GM12892 (cell line): Measurements from ENCODE around the gene CHST8.

Experiments used
- DNase-seq: peaks from one replicate; pipeline ENCODE4 v3.0.0; 2011; ENCODE audit not compliant: insufficient read length
- FAIRE-seq: peaks from 2 replicates; lab custom pipeline; 2011; peaks lifted over from hg19 to GRCh38; lab: Jason Lieb, UNC
- POLR2A ChIP-seq: IDR thresholded peaks from 2 replicates; pipeline ENCODE4 v1.6.1; 2011; ENCODE audit warnings: low read depth, low read length, control low read depth
- POLR2AphosphoS5 ChIP-seq: IDR thresholded peaks from 2 replicates; pipeline ENCODE4 v1.6.1; 2011; ENCODE audit warnings: low read depth, low read length, control low read depth
- TAF1 ChIP-seq: IDR thresholded peaks from 2 replicates; pipeline ENCODE4 v1.6.1; 2011; ENCODE audit warnings: low read depth, mild to moderate bottlenecking, control low read depth, low read length, borderline replicate concordance

Gene CHST8

DNA sequence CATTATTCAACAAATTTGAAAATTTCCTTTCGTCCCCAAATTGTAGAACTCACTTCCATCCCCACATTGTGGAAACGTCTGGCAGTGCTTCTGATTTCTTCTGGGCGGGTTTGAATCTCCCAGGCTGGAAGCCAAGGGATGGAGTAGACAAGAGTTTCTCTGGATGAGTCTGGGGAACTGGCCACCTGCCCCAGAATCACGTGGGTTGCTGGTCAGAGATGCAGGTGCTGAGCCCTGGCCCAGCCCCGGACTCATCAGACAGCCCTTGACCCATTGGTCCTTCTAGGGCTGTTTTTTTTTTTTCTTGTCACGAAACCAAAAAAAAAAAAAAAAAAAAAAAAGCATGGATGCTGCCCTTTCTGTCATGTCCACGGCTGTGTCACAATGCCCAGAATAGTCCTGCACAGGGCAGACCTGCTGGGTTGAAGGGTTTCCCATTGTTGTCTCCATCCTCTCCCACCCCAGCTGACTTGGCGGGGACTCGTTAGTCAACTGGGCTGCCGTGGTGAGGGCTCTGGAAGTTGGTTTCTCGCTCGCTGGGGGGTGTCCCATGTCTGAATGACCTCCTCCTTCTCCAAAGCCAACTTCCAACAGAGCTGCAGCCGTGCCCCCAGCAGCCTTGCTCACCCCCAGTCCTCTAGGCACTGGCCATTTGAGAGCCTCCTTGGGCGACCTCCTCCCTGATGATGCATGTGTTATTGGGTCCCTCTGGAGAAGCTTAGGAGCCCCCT lies 12.8 kb downstream of the CHST8 start:
- DNase-seq (no peak), FAIRE-seq (no peak)
- TF ChIP-seq TAF1 (no peak), POLR2A (no peak), POLR2AphosphoS5 (no peak)

DNA sequence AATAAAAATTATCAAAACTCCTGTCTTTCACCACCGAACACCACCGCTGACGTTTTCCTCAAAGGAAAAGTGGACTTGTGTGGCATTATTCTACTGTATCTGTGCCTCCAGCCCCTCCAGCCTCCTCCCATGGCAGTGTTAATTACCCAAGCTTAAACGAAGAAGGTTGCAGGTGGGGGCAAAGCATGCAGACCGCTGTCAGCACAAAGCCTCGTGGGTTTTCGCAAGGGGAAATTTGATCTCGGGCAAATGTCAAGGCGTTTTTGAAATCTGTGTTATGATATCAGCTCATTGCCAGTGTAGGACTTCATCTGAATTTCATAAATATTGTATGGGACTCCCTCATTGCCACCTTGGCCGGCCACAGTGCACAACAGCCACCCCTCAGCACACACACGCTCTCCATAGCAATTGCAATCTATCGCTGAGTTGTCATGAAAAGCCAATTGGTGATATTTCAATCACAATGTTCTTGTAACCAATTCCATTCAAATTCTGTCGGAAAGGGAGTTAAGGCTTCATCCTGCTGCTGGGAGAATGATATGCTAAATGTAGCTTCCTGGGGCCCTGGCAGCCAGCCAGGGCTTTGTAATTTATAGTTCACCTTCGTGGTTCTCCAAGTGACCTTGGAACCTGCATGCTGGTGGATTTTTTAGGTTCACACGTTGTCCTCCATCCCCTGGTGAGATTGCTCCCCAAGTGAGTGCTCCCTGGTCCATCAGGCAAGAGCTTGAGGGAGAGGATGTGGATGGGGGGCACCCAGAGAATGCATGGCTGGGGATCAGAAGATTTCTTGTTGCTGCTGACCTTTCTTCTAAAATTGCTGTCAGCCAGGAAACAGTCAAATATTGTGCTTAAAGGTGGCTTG lies 16.6 kb downstream of the CHST8 start:
- FAIRE-seq (no peak), DNase-seq (no peak)
- TF ChIP-seq TAF1 (no peak), POLR2A (no peak), POLR2AphosphoS5 (no peak)

DNA sequence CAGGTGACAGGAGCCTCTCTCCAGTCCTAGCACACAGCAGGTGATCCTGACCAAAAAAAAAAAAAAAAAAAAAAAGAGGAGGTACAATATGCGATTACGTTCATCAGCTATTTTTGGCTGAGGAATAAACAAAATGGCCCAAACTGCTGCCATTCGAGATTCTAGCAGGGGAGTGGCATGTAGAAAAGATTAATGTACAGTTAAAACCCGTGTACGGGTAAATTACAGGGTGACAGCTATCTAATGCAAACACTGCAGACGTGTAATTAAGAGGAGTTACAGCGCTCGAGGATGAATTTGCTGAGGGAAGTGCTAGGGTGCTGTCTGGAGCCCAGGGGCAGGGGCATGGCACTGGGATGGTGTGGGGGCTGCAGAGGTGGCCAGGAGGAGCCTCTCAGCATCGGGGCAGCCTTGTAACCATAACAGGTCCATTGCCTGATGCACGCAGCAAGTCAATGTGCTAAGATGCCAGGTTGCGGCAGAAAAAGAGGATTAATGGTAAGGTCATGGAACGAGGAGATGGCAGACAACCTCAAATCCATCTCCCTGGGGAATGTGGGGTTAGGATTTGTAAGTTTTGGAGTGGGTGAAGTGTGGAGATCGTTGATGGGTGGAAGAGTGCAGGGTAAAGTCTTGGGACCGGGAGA lies 17.4 kb downstream of the CHST8 start:
- no peak for DNase-seq

DNA sequence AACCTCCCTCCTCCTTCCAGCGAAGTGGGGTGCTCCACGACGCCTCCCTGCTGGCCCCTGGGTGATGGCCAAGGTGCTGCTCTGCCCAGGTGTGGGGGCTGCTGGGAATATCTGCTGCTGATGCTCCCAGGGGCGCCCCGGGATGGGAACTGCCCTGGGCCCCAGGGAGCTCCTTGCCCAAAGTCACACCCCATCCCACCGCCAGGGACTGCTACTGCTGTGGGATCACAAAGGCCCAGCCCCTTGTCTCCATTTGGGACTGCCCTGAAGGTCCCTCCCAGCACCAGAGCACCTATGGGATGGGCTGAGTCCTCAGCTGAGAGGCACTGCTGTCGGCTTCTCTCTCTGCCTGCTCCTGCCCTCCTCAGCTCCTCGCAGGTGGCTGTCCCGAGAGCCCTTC lies 19.0 kb downstream of the CHST8 start:
- no peak for DNase-seq
- no peak for FAIRE-seq
- TF ChIP-seq TAF1 (no peak), POLR2A (no peak), POLR2AphosphoS5 (no peak)

More for the DNA sequence above, 17.4 kb downstream of the CHST8 start:
- TF ChIP-seq POLR2AphosphoS5 = no peak
- FAIRE-seq = no peak

DNA sequence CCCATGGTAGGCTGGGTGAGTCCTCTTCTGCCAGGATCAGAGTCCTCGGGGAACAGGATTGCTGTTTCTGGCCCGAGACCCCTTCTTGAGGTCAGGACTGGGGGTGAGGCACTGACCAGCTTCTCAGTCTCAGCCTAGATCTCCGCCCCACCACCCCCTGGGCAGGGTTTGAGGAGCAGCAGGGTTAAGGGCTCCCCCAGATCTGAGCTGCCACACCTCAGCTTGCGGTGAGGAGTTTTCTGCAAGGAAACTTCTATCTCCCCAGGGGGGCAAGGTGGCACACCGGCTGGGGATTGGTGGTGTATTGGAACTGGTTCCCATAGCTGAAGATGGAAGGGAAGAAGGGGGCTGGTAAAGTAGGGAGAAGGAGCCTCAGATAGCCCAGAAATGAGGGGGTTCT lies 19.5 kb downstream of the CHST8 start:
- TF ChIP-seq POLR2A (no peak), TAF1 (no peak), POLR2AphosphoS5 (no peak)
- DNase-seq (no peak), FAIRE-seq (no peak)

DNA sequence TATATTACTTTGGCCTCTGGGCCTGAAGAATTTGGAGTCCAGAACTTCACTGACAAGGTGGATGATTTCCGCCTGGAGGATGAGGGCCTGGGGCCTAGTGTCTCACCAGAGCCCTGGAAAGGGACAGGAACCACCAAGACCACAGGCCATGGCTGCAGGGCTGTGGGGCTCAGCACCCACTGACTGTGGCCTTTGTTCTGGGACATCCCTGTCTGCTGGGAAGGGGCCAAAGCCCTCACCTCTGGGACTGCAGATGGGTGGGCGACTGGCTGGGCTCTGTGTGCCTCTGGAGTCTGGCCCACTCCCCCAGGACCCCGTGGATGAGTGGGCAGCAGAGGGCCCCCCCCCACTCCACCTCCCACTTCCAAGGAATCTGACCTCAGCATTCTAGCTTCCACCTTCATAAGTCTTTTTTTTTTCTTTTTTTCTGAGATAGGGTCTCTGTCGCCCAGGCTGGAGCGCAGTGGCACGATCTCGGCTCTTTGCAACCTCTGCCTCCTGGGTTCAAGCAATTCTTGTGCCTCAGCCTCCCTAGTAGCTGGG lies 20.3 kb downstream of the CHST8 start:
- no peak for DNase-seq
- no peak for TF ChIP-seq TAF1
- TF ChIP-seq POLR2AphosphoS5 = no peak
- TF ChIP-seq POLR2A = no peak

DNA sequence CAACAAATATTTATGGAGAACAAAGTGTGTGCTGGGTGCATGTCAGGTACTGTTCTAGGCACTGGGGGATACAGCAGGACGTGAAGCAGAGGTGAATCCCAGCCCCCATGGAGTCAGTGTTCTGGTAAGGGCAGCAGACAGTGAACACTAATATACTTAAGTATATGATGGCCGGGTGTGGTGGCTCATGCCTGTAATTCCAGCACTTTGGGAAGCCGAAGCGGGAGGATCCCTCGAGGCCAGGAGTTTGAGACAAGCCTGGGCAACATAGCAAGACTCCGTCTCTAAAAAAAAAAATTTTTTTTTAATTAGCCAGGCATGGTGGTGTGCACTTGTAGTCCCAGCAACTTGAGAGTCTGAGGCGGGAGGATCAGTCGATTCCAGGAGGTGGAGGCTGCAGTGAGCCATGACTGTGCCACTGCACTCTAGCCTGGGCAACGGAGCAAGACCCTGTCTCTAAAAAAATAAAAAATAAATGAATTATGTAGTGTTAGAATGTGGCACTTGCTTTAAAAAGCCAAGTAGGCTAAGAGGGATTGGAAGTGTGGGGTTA lies 22.6 kb downstream of the CHST8 start:
- TF ChIP-seq TAF1 = no peak
- no peak for TF ChIP-seq POLR2A
- TF ChIP-seq POLR2AphosphoS5 = no peak
- DNase-seq (no peak), FAIRE-seq (no peak)

More for the DNA sequence above, 20.3 kb downstream of the CHST8 start:
- no peak for FAIRE-seq

DNA sequence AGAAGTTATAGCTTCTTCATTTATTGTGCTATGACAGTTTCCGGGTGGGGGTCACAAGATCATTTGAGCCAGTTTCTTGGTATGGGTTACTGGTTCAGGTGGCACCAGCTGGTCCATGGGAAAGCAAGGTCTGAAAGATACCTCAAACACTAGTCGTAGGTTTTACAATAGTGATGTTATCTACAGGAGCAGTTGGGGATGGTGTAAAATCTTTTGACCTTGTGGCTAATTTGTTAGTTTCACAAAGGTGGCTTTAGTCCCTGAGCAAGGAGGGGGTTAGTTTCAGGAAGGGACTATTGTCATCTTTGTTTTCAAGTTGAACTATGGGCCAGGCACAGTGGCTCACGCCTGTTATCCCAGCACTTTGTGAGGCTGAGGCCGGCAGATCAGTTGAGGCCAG lies 24.6 kb downstream of the CHST8 start:
- DNase-seq (no peak), FAIRE-seq (no peak)
- TF ChIP-seq POLR2AphosphoS5 (no peak), POLR2A (no peak), TAF1 (no peak)

DNA sequence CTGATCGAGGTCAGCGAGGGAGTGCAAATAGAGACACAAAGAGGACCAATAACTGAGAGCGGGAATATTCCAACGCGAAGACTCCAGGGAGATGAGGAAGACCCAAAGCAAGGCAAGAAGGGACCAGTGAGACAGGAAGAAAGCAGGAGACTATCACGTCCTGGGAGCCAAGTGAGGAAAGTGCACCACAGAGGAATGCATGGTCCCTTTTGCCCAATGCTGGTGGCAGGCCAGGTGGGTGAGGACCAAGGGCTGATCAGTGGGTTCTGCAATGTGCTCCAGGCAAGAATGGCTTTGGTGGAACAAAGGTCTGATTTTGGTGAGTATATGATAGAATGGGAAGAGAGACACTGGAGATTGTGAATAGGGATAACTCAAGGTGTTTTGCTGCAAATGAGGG lies 25.4 kb downstream of the CHST8 start:
- FAIRE-seq (no peak), DNase-seq (no peak)
- TF ChIP-seq POLR2A = no peak

DNA sequence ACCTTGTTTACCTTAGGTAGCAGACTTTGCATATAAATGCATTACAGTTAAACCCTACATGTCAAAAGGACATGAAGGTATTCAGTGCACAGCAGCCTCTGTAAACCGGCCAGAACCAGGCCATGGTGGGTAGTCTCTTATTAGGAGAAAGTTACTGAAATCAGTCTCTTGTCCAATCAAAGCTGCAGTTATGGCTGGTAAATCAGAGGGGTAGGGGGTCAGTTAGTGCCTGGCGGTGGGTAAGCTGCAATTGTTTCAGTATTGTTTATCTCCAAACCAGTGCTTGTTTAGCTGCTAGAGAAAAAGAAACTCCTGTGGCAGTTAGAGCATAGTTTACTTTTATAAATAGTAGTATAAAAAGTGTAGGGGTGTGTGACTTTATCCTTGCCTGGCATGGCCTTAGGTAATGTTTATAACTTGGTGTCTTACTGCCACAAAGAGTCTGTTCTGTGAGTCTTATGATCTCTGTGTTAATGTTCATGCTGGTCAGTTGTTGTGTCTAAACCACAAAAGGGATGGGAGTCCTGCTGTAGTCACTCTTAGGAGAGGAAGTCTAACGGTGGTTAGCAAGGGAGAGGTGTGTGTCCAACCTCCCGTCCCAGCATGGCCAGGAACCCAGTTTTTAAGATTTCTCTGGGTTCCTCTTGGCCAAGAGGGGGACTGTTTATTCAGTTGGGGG lies 28.0 kb downstream of the CHST8 start:
- no peak for DNase-seq
- TF ChIP-seq TAF1 (no peak), POLR2A (no peak), POLR2AphosphoS5 (no peak)
- FAIRE-seq = no peak

DNA sequence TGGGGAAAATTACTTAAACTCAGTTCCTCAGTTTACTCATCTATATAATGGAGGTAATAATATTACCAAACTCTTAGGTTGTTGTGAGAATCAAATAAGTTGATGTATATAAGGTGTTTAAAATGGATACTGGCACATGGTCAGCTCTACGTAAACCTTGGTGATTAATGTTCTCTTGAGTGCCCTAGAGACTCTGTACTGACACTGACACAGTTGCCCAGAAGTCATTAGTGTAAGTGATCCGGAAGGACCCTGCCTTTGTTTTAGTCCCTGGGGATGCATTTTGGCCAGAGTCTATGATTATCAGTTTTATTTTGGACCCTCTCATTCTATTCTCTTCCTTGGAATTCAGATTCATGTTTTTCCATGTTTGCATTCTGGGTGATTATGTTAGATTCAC lies 31.9 kb downstream of the CHST8 start:
- DNase-seq (no peak), FAIRE-seq (no peak)
- TF ChIP-seq POLR2A (no peak), TAF1 (no peak), POLR2AphosphoS5 (no peak)
